Liver (tissue), 9 donors: Measurements from ENCODE around the gene HHLA2. TPM values are rescaled to one million over a fixed set of nuclear protein-coding genes. Genes with fewer than 3 reads are reported as not detected.

ENCODE experiments used
- DNase-seq: peaks from one replicate; pipeline ENCODE4 v3.0.0-alpha.2; 2017; ENCODE audit warnings: low spot score
- H3K27ac ChIP-seq, 2 donors: one replicate each; pipeline ENCODE4 v1.7.0; 2013; ENCODE audit warnings: inconsistent platforms in 2 of 2, low read length in 2 of 2, control low read depth in 1 of 2, low read depth in 1 of 2, mild to moderate bottlenecking in 1 of 2
- H3K27me3 ChIP-seq, 4 donors: one replicate each; pipeline versions ENCODE4 v1.6.1 to v1.7.0; 2013; ENCODE audit warnings: low read length in 3 of 4, inconsistent platforms in 1 of 4, mild to moderate bottlenecking in 1 of 4, moderate library complexity in 1 of 4; ENCODE audit not compliant: control insufficient read depth in 4 of 4, insufficient read depth in 4 of 4
- H3K36me3 ChIP-seq, 4 donors: one replicate each; pipeline versions ENCODE4 v1.6.1 to v1.7.0; 2013; ENCODE audit warnings: low read length in 3 of 4, mild to moderate bottlenecking in 3 of 4, low read depth in 1 of 4, moderate library complexity in 1 of 4; ENCODE audit not compliant: control insufficient read depth in 4 of 4, insufficient read depth in 3 of 4
- H3K4me1 ChIP-seq, 4 donors: one replicate each; pipeline versions ENCODE4 v1.6.1 to v1.7.0; 2013; ENCODE audit warnings: low read length in 3 of 4, mild to moderate bottlenecking in 3 of 4, moderate library complexity in 1 of 4; ENCODE audit not compliant: control insufficient read depth in 4 of 4, insufficient read depth in 4 of 4
- H3K4me3 ChIP-seq, 3 donors: one replicate each; pipeline versions ENCODE4 v1.6.1 to v1.7.0; 2013; ENCODE audit warnings: low read length in 3 of 3, control low read depth in 1 of 3, low read depth in 1 of 3, mild to moderate bottlenecking in 1 of 3
- H3K9ac ChIP-seq, 2 donors: one replicate each; pipeline ENCODE4 v1.7.0; 2013; ENCODE audit warnings: low read length in 2 of 2, mild to moderate bottlenecking in 2 of 2, moderate library complexity in 2 of 2, control low read depth in 1 of 2, low read depth in 1 of 2
- H3K9me3 ChIP-seq, 4 donors: one replicate each; pipeline versions ENCODE4 v1.6.1 to v1.7.0; 2013; ENCODE audit warnings: low read length in 3 of 4; ENCODE audit not compliant: control insufficient read depth in 4 of 4
- ATF3 ChIP-seq: IDR thresholded peaks from 2 replicates; pipeline ENCODE4 v1.6.1; 2016; ENCODE audit warnings: antibody characterized with exemption
- CTCF ChIP-seq: fragments of 150-350 bp; IDR thresholded peaks from 2 replicates; pipeline ENCODE4 v1.5.1; 2017; ENCODE audit warnings: improper control_type of control experiment, low read depth, low read length; ENCODE audit not compliant: missing input control
- EGR1 ChIP-seq, 2 donors: IDR thresholded peaks; 2 replicates each; pipeline ENCODE4 v1.6.1; 2016 to 2018; ENCODE audit warnings: antibody characterized with exemption in 2 of 2, low read depth in 2 of 2
- FOXA1 ChIP-seq: IDR thresholded peaks from 2 replicates; pipeline ENCODE4 v1.6.1; 2016; ENCODE audit warnings: antibody characterized with exemption
- FOXA2 ChIP-seq: IDR thresholded peaks from 2 replicates; pipeline ENCODE4 v1.6.1; 2016; ENCODE audit warnings: antibody characterized with exemption
- GABPA ChIP-seq, 2 donors: IDR thresholded peaks in 1 of 2; conservative IDR thresholded peaks in 1 of 2; 2 replicates each; pipeline ENCODE4 v1.6.1; 2016; ENCODE audit warnings: antibody characterized with exemption in 2 of 2, mild to moderate bottlenecking in 1 of 2, moderate library complexity in 1 of 2
- HNF4A ChIP-seq, 2 donors: conservative IDR thresholded peaks; 2 replicates each; pipeline ENCODE4 v1.6.1; 2016; ENCODE audit warnings: antibody characterized with exemption in 2 of 2, mild to moderate bottlenecking in 2 of 2
- HNF4G ChIP-seq: IDR thresholded peaks from 2 replicates; pipeline ENCODE4 v1.6.1; 2016; ENCODE audit warnings: antibody characterized with exemption
- JUND ChIP-seq, 2 donors: IDR thresholded peaks; 2 replicates each; pipeline ENCODE4 v1.6.1; 2016; ENCODE audit warnings: antibody characterized with exemption in 2 of 2
- MAX ChIP-seq: IDR thresholded peaks from 2 replicates; pipeline ENCODE4 v1.6.1; 2016; ENCODE audit warnings: antibody characterized with exemption
- NR2F2 ChIP-seq: IDR thresholded peaks from 2 replicates; pipeline ENCODE4 v1.6.1; 2016; ENCODE audit warnings: antibody characterized with exemption
- RAD21 ChIP-seq, 2 donors: IDR thresholded peaks; 2 replicates each; pipeline ENCODE4 v1.6.1; 2016; ENCODE audit warnings: antibody characterized with exemption in 2 of 2, mild to moderate bottlenecking in 2 of 2
- RXRA ChIP-seq, 2 donors: IDR thresholded peaks; 2 replicates each; pipeline ENCODE4 v1.6.1; 2017 to 2018; ENCODE audit warnings: antibody characterized with exemption in 2 of 2, mild to moderate bottlenecking in 1 of 2
- SP1 ChIP-seq: IDR thresholded peaks from 2 replicates; pipeline ENCODE4 v1.6.1; 2018; ENCODE audit warnings: antibody characterized with exemption, mild to moderate bottlenecking
- TAF1 ChIP-seq: conservative IDR thresholded peaks from 2 replicates; pipeline ENCODE4 v1.6.1; 2016; ENCODE audit warnings: antibody characterized with exemption, mild to moderate bottlenecking
- YY1 ChIP-seq: IDR thresholded peaks from 2 replicates; pipeline ENCODE4 v1.6.1; 2016; ENCODE audit warnings: antibody characterized with exemption, mild to moderate bottlenecking
- ZBTB33 ChIP-seq: IDR thresholded peaks from 2 replicates; pipeline ENCODE4 v1.6.1; 2016; ENCODE audit warnings: antibody characterized with exemption
- WGBS: extraction: QIAGEN DNeasy Blood & Tissue Kit; methylation state at CpG from one replicate; pipeline ENCODE4 v1.1.7; 2013; 5-methylcytosine and 5-hydroxymethylcytosine counted together
- polyA plus RNA-seq, 2 donors: library from polyadenylated mRNA; stranded (reverse) in 1 of 2; unstranded in 1 of 2; fragments of 200-250 nt in 1 of 2; fragments of >200 nt in 1 of 2; fragmentation: Nextera tagmentation in 1 of 2; extraction: Ambion mirVana in 1 of 2; gene quantifications; one replicate each; pipeline versions ENCODE4 v1.2.1 to v1.2.3, GENCODE V29; 2013 to 2015
- total RNA-seq, 2 donors: library from RNA; depleted of rRNA; stranded (reverse); fragments of >200 nt; gene quantifications; one replicate each; pipeline ENCODE4 v1.2.3, GENCODE V29; 2014
- TF ChIP-seq, protein P1 (sequence below): IDR thresholded peaks from 2 replicates; pipeline ENCODE4 v1.6.1; 2016; ENCODE audit warnings: antibody characterized with exemption, mild to moderate bottlenecking
- donor health status: healthy.
- donor health status: healthy.
- donor health status: healthy.
- donor health status: healthy.
- donor health status: healthy.

Gene HHLA2
- total and polyA plus RNA-seq, 4 donors = 0.07 to 0.14 TPM; not detected in 2

GRCh38 chr3:108322352-108322751, 26.0 kb downstream of the HHLA2 start:
- no peak for TF ChIP-seq FOXA1
- no peak for TF ChIP-seq TAF1
- no peak for TF ChIP-seq RXRA (IDR thresholded peaks at IDR 0.05)
- no peak for TF ChIP-seq FOXA2
- no peak for TF ChIP-seq ATF3
- no peak for TF ChIP-seq GABPA (IDR thresholded peaks at IDR 0.05 in 1 of 2, conservative IDR thresholded peaks at IDR 0.05 in 1 of 2)
- TF ChIP-seq EGR1 (IDR thresholded peaks at IDR 0.05; ENCODE audit: low read depth in 2 of 2) = no peak
- TF ChIP-seq JUND (IDR thresholded peaks at IDR 0.05) = no peak
- TF ChIP-seq, protein P1, sequence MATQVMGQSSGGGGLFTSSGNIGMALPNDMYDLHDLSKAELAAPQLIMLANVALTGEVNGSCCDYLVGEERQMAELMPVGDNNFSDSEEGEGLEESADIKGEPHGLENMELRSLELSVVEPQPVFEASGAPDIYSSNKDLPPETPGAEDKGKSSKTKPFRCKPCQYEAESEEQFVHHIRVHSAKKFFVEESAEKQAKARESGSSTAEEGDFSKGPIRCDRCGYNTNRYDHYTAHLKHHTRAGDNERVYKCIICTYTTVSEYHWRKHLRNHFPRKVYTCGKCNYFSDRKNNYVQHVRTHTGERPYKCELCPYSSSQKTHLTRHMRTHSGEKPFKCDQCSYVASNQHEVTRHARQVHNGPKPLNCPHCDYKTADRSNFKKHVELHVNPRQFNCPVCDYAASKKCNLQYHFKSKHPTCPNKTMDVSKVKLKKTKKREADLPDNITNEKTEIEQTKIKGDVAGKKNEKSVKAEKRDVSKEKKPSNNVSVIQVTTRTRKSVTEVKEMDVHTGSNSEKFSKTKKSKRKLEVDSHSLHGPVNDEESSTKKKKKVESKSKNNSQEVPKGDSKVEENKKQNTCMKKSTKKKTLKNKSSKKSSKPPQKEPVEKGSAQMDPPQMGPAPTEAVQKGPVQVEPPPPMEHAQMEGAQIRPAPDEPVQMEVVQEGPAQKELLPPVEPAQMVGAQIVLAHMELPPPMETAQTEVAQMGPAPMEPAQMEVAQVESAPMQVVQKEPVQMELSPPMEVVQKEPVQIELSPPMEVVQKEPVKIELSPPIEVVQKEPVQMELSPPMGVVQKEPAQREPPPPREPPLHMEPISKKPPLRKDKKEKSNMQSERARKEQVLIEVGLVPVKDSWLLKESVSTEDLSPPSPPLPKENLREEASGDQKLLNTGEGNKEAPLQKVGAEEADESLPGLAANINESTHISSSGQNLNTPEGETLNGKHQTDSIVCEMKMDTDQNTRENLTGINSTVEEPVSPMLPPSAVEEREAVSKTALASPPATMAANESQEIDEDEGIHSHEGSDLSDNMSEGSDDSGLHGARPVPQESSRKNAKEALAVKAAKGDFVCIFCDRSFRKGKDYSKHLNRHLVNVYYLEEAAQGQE = no peak
- TF ChIP-seq CTCF = no peak
- no peak for TF ChIP-seq HNF4A (conservative IDR thresholded peaks at IDR 0.05)
- TF ChIP-seq RAD21 (IDR thresholded peaks at IDR 0.05) = no peak
- TF ChIP-seq NR2F2 = no peak
- TF ChIP-seq ZBTB33 = no peak
- TF ChIP-seq SP1 = no peak
- TF ChIP-seq MAX = no peak
- no peak for TF ChIP-seq YY1
- TF ChIP-seq HNF4G = no peak
- no peaks in the 10 kb centered on the region for H3K4me1 ChIP-seq

More at GRCh38 chr3:108322352-108322751, 26.0 kb downstream of the HHLA2 start:
- H3K27ac ChIP-seq = no peak overlapping the region
- H3K27me3 ChIP-seq = peaks cover 0 to 7% (median 0%) of the 10 kb centered on the region in 4 donors
- no peaks in the 10 kb centered on the region for H3K9me3 ChIP-seq
- 75% methylated on average over 4 of the region's 4 CpGs for WGBS
- no peaks in the 10 kb centered on the region for H3K36me3 ChIP-seq
- DNase-seq = no peak
- H3K9ac ChIP-seq = no peak overlapping the region
- no peak overlapping the region for H3K4me3 ChIP-seq
